Urinary bladder (tissue), 4 donors: ENCODE data around the gene NLGN1. TPM values are rescaled to one million over a fixed set of nuclear protein-coding genes. Genes with fewer than 3 reads are reported as not detected.

Source experiments
- DNase-seq: peaks from one replicate; pipeline ENCODE4 v3.0.0-alpha.2; 2015; ENCODE audit errors: extremely low spot score
- H3K27ac ChIP-seq: one replicate; pipeline ENCODE4 v1.5.1; 2013; ENCODE audit warnings: low read depth, mild to moderate bottlenecking, moderate library complexity
- H3K36me3 ChIP-seq: one replicate; pipeline ENCODE4 v1.6.1; 2013; ENCODE audit warnings: mild to moderate bottlenecking, moderate library complexity; ENCODE audit not compliant: insufficient read depth
- H3K4me1 ChIP-seq: one replicate; pipeline ENCODE4 v1.6.1; 2013; ENCODE audit warnings: mild to moderate bottlenecking, moderate library complexity; ENCODE audit not compliant: insufficient read depth
- H3K4me3 ChIP-seq: one replicate; pipeline ENCODE4 v1.5.1; 2013; ENCODE audit warnings: low read depth, low read length
- WGBS: extraction: QIAGEN DNeasy Blood & Tissue Kit; methylation state at CpG from one replicate; pipeline ENCODE4 v1.1.7; 2013; 5-methylcytosine and 5-hydroxymethylcytosine counted together
- polyA plus RNA-seq: library from polyadenylated mRNA; stranded (reverse); fragments of 200-250 nt; gene quantifications from one replicate; pipeline ENCODE4 v1.2.3, GENCODE V29; 2013
- total RNA-seq: library from RNA; depleted of rRNA; stranded (reverse); fragments of >200 nt; gene quantifications from one replicate; pipeline ENCODE4 v1.2.3, GENCODE V29; 2014
- donor health status: healthy with polysubstance abuse.
- donor health status: healthy.

NLGN1 gene
- total and polyA plus RNA-seq, 2 donors = 8.4 to 51.8 TPM

DNA sequence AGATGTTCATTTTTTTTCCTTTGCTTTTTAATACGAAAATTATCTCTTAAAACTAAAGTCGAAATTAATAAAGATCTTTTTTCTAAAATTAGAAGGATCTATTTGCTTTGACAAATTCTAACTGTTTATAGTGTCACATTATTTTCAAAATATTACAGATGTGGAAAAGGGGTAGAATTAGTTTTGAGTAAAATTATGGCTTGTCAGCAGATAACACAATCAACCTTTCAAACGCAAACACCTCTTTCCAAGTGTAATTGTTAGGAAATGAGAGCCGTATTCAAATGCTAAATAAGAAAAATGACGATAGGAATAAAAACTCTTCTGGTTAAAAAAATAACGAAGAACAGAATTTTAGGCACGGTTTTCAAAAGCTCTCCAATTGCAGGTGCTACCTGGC, 704.7 kb downstream of the NLGN1 start:
- 92% methylated on average over 7 of the region's 7 CpGs for whole genome bisulfite sequencing
- no peak overlapping the region for H3K27ac ChIP-seq
- no peaks in the 10 kb centered on the region for H3K36me3 ChIP-seq
- H3K4me1 ChIP-seq = no peaks in the 10 kb centered on the region
- H3K4me3 ChIP-seq = no peak overlapping the region
- DNase-seq = no peak

DNA sequence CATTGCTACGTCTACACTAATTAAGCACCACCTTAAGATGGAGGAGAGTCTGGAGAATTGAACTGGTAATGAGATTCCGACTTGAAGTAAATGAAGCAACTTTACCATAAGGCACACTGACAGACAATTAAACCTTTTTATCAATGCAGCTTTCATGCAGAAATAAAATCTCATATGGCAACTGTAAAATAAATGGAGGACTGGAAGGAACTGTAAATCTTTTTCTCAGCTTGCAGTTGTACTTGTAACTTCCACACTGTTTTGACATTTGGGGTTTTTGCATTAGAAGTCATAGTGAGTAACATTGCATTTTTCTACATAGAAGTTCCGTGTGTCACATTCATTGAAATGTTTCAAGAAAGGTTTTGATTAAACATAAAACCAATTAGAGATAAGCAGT, 705.3 kb downstream of the NLGN1 start:
- no peak for DNase-seq
- Histone ChIP-seq H3K4me3 (no peak overlapping the region), H3K36me3 (no peaks in the 10 kb centered on the region), H3K27ac (no peak overlapping the region), H3K4me1 (no peaks in the 10 kb centered on the region)
- 90% methylated on average over 3 of the region's 3 CpGs for WGBS

DNA sequence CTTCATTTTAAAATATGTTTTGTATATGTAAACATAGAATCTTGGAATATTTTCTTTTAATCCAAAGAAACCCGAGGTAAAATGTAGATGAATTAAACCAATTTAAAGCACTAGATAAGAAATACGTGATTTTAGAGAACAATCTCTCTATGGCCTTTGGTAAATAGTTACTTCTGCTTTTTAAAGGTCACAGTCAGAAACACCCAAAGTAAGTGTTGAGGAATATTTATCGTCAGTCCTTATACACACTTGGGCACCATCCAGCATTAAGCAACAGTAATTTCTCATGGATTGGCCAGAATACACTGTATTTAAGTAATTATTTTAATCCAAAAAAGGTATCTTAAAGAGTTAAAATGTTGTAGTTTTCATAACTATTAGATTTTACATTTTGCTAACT, 713.2 kb downstream of the NLGN1 start:
- DNase-seq = no peak
- Histone ChIP-seq H3K4me3 (no peak overlapping the region), H3K4me1 (no peaks in the 10 kb centered on the region), H3K36me3 (no peaks in the 10 kb centered on the region), H3K27ac (no peak overlapping the region)
- 80% methylated on average over 3 of the region's 3 CpGs for WGBS

DNA sequence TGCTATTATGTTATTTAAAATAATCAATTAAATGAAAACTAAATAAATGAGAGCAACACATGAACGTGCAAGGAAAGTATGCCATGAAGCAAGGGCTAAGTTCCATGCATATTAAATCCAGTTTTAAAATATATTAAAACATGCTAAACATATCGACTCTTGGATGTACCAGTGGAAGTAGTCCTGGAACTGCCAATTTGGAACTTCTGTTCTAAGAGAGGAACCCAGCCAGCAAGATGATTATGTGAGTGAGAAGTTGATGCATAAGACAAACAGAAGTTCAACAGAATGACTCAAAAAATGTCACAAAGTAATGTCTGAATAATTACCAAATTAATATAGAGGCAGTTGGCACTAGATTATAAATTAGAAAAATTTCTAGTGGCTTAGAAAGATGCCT, 714.2 kb downstream of the NLGN1 start:
- Histone ChIP-seq H3K4me3 (no peak overlapping the region), H3K27ac (no peak overlapping the region), H3K4me1 (no peaks in the 10 kb centered on the region), H3K36me3 (no peaks in the 10 kb centered on the region)
- DNase-seq = no peak
- WGBS = 92% methylated on average over 2 of the region's 2 CpGs

DNA sequence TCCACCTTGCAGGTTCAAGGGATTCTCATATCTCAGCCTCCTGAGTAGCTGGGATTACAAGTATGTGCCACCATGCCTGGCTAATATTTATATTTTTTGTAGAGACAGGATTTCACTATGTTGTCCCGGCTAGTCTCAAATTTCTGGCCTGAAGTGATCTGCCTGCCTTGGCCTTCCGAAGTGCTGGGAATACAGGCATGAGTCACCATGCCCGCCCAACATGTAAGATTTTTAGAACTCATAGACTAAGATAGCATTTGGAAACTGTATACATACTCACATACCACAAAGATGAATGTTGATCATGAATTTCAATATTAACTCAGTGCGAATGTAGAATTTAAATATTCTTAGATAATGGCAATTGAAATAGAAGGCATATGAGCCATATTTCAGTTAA, 718.9 kb downstream of the NLGN1 start:
- 97% methylated on average over 4 of the region's 4 CpGs for WGBS

DNA sequence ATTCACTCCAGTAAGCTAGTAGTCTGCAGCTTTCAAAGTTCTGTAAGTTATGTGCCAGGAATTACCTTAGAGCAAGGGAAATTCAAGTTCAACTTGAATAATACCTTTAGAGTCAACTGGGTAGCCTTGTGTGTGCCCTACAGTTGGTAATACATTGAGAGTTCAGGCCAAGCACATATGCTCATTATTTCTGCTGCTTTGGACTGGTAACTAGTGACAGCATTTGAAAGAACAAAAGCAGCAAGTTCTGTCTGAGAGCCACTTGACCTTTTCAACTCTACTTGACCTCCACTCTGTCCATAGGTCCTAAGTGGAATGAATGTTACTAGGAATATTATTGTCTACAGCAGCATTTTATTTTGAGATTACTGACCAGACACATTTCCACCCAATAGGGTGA, 723.5 kb downstream of the NLGN1 start:
- H3K36me3 ChIP-seq = no peaks in the 10 kb centered on the region
- no peak for DNase-seq
- no peak overlapping the region for H3K27ac ChIP-seq
- no peak overlapping the region for H3K4me3 ChIP-seq
- no peaks in the 10 kb centered on the region for H3K4me1 ChIP-seq

More for the DNA sequence above, 718.9 kb downstream of the NLGN1 start:
- Histone ChIP-seq H3K27ac (no peak overlapping the region), H3K36me3 (no peaks in the 10 kb centered on the region), H3K4me1 (no peaks in the 10 kb centered on the region), H3K4me3 (no peak overlapping the region)
- DNase-seq = no peak

DNA sequence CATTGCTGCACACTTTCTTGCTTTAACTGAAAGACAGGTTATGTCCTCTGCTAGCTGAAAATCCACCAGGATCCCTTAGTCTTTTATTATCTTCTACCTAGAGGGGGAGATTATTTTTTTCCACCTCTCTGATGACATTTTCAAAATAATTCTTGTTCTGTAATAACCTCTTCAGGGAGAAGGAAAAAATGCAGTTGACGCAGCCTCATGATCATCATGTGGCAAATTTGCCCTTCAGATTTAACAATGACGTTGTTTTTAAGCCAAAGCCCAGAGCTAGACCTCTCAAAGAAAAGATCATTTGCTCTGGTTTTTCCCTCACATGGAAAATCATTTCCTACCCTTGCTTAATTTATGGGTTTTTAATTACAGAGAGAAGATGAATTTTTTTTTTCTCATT, 724.9 kb downstream of the NLGN1 start:
- H3K4me3 ChIP-seq = no peak overlapping the region
- H3K27ac ChIP-seq = no peak overlapping the region
- 90% methylated on average over 2 of the region's 2 CpGs for WGBS
- no peak for DNase-seq
- no peaks in the 10 kb centered on the region for H3K4me1 ChIP-seq
- no peaks in the 10 kb centered on the region for H3K36me3 ChIP-seq

DNA sequence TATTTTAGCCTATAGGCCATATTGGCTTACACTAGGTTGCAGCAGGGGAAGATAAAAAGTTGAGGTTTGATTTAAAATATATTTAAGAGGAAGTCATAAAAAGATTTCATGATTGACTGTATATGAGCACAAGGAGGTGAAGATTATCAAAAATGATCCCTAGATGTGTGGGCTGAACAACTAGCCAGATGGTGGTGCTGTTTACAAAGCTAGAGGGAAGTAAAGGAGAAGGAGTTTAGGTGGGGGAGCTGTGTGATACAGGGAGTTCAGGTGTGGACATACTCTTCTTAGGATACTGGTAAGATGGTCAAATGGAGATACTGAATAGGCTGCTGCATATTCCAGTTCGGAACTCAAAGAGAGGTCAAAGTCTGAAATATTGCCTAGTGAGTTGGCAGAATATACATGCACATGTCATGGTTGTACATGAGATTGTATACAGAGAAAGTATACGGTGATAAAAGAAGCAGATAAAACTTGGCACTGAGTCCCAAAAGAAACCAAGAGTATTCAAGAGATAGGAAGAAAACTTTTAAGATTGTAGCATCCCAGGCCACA, 727.8 kb downstream of the NLGN1 start:
- H3K4me1 ChIP-seq = no peaks in the 10 kb centered on the region
- no peak overlapping the region for H3K27ac ChIP-seq
- H3K36me3 ChIP-seq = no peaks in the 10 kb centered on the region
- DNase-seq = no peak
- no peak overlapping the region for H3K4me3 ChIP-seq
- WGBS = 49% methylated on average over 2 of the region's 2 CpGs

DNA sequence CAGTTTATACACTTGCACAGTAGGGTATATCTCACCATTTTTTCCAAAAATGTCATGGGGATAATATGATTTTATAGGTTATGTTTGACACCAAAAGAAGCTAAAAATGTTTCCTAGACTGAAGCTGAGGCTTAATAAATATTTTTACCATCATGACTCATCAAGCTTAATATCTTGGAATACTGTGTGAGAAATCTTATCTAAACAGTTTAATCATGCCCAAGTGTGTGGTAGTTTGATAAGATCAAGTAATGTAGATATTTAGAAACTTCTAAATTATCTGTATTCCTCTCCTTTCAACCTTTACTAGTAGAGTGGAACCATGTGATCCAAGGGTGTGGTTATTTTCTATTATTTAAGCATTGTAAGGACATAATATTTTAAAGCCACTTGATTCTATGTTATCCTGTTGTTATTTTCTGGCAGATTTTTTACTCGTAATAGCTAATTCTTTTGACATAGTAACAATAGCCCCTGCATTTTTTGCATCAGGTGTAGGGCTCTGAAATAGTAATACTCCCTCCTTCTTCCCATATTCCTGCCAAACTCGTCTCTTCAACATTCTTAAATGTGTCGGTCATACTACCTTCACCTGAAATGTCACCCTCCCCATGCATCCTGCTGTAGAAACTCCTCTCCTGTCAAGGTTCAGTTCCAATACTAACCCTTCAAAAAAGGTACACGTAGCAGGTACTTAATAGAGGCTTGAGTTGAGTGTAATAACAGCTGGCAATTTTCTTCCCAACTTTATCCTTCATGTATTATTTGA, 729.6 kb downstream of the NLGN1 start:
- Histone ChIP-seq H3K27ac (no peak overlapping the region), H3K4me1 (no peaks in the 10 kb centered on the region), H3K4me3 (no peak overlapping the region), H3K36me3 (no peaks in the 10 kb centered on the region)
- WGBS = 84% methylated on average over 4 of the region's 4 CpGs
- no peak for DNase-seq

DNA sequence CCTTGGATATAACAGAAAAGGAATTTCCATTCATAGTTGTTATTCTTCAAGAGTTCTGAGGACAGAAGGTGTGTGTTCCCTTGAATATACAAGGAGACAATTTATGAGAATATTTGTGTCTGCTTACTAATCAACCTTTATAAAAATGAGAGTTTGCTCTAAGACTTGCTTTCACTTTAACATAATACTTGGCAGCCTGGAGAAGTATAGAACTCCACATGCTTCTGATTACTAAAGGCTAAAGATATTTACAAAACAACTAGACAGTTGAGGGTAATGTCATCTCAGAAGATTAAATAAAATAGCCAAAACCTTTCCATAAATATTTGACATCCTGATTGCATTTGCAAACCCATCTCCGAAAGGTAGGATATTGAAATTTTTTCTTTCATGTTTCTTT, 734.5 kb downstream of the NLGN1 start:
- Histone ChIP-seq H3K36me3 (no peaks in the 10 kb centered on the region), H3K27ac (no peak overlapping the region), H3K4me1 (peaks cover 2% of the 10 kb centered on the region), H3K4me3 (no peak overlapping the region)
- 64% methylated on average over 1 of the region's 1 CpG for WGBS
- no peak for DNase-seq

DNA sequence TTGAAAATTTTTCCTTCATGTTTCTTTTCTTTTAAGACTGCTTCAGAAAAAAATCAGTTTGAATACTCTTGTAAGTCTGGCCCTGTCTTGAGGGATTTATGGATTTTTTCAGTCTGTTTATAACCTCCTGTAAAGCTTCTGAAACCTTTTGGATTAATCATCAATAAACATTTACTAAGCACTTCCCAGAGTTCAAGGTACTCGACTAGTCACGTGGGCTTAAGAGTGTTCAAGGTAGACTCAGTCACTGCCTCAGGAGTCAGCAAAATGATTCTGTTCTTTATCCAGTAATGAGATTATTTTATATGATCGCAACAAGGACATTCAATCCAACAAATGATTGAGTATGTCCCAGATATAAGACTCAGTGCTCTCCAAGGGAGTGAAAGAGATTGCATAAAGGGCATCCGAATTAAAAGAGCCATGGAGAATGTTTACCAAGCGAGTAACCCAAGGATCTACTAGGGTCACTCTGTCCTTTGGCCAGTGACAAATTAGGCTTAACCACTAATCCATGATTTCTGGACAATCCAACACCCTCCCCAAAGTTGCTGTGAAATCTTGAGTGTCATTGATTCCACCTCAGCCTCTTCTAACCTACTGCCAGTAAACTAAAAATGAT, 735.0 kb downstream of the NLGN1 start:
- Histone ChIP-seq H3K4me3 (no peak overlapping the region), H3K4me1 (peaks cover 2% of the 10 kb centered on the region), H3K36me3 (no peaks in the 10 kb centered on the region), H3K27ac (no peak overlapping the region)
- no peak for DNase-seq
- 76% methylated on average over 5 of the region's 5 CpGs for WGBS

DNA sequence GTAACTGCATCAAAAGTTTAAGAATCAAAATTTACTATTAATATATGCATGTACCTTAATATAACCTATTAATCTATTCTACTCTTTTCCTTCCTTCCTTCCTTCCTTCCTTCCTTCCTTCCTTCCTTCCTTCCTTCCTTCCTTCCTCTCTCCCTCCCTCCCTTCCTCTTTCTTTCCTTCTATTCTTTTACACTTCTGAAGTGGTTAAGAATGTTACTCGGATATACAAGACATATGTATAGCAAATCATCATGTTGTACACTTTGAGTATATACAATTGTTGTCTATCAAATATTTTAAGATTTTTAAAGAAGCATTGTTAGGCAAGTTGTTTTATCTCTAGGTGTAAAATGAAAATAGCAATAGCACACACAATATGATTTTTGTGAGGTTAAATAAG, 748.5 kb downstream of the NLGN1 start:
- H3K4me3 ChIP-seq = no peak overlapping the region
- no peaks in the 10 kb centered on the region for H3K36me3 ChIP-seq
- no peak for DNase-seq
- H3K27ac ChIP-seq = no peak overlapping the region
- WGBS = 92% methylated on average over 1 of the region's 1 CpG
- H3K4me1 ChIP-seq = no peaks in the 10 kb centered on the region

DNA sequence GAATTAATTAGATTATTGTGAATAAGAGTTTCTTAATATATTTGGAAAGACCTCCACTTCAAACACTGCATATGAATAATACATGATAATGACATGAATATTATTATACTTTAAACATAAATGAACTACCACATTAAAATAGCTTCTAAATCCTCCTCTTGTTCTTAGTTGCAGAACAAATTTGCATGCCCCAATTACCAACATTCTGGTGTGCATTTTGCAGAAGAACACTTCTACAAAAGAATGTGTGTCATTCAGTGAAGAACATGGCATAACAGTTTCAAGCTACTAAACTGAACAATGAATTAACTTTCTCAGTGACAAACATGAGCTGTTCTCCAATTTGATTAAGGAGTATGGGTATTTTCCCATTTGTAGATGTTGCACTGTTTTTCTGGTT, 750.3 kb downstream of the NLGN1 start:
- H3K36me3 ChIP-seq = no peaks in the 10 kb centered on the region
- no peak for DNase-seq
- no peaks in the 10 kb centered on the region for H3K4me1 ChIP-seq
- no peak overlapping the region for H3K4me3 ChIP-seq
- no peak overlapping the region for H3K27ac ChIP-seq

DNA sequence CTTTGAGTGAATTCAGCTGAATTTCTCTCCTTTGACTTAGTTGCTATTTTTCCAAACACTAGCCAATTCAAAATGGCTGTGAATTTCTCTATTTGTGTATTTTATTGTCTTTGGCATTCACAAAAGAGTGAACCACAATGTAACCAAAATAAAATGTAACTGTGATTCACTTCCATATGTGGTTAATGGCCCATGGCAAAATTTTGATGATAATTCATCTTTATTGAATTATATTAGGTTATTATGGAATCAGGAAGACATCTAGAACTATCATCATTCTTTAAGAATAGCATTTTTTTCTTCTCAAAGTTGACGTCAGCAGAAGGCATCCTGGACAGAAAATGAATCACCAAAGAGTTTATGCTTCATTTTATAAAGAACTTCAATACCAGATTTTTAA, 756.3 kb downstream of the NLGN1 start:
- Histone ChIP-seq H3K4me1 (no peaks in the 10 kb centered on the region), H3K27ac (no peak overlapping the region), H3K4me3 (no peak overlapping the region), H3K36me3 (no peaks in the 10 kb centered on the region)
- no peak for DNase-seq
- 87% methylated on average over 1 of the region's 1 CpG for WGBS
